SU-DHL-6 (cell line): ENCODE measurements around the gene PALM.

Experiments
- CTCF ChIP-seq: fragments of 200-600 bp; sonication (generic); IDR thresholded peaks from one replicate; pipeline ENCODE4 v1.5.1; 2017; ENCODE audit warnings: antibody characterized with exemption, mild to moderate bottlenecking, low read length, moderate library complexity; ENCODE audit not compliant: insufficient read depth, poor library complexity, severe bottlenecking
- EZH2phosphoT487 ChIP-seq: fragments of 200-600 bp; sonication (generic), shearing (Covaris generic); conservative IDR thresholded peaks from 2 replicates; pipeline ENCODE4 v1.6.1; 2018; ENCODE audit warnings: mild to moderate bottlenecking, antibody characterized with exemption, low read length, moderate library complexity, mixed read lengths

- TF ChIP-seq CTCF (no peak), EZH2phosphoT487 (no peak)
Observed at GRCh38 chr19:756821-757688, 48.3 kb downstream of the PALM start.
